Hippocampal formation (tissue), 2 donors: ENCODE results near the gene C1orf174.
A peak's percentile ranks its signal among the peaks of the same experiment; 100 is the strongest.
"Not testable (repeated sequence)": the region's sequence is repeated elsewhere in the genome, so short reads cannot be mapped to it uniquely, and the experiment has no call there.

ENCODE experiments used
- DNase-seq, 2 donors: peaks; one replicate each; lab custom pipeline; 2025; lab: John Stamatoyannopoulos, UW

C1orf174 gene

GRCh38 chr1:3925762-3926161 lies 25.7 kb upstream of the C1orf174 start:
- no peak for DNase-seq

DNA sequence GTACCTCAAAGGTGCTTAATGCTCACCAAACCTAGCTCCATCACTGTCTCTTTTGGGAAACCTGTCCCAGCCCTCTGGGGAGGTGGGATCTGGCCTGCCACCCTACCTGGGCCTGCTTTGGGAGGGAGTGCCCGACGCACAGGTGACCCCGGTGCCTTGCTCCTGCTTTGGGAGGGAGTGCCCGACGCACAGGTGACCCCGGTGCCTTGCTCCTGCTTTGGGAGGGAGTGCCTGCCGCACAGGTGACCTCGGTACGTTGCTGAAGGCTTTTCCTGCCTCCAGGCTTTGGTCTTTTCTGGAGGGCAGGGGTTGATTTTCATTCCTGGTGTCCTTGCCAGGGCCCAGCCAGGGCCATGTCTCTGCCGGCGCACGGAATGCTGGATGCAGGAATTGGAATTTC lies 25.2 kb upstream of the C1orf174 start:
- DNase-seq: no peak

DNA sequence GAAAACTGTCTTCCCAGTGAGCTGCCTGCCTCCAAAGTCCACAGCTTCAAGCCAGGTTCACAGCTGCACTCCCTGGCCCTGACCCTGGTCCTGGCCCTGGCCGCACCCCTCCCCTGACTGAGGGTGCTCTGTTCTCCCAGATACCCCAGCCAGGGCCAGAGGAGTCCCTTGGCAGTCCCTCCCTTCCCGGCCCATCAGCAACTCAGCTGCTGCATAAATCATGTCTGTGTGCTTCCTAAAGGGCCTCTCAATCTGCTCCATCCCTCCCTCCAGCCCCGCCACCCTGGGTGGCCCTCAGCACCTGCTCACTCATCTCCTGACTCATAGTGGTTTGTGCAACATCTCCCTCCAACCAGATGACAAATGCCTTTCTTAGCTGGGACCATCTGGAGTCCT lies 24.8 kb upstream of the C1orf174 start:
- DNase-seq: no peak

DNA sequence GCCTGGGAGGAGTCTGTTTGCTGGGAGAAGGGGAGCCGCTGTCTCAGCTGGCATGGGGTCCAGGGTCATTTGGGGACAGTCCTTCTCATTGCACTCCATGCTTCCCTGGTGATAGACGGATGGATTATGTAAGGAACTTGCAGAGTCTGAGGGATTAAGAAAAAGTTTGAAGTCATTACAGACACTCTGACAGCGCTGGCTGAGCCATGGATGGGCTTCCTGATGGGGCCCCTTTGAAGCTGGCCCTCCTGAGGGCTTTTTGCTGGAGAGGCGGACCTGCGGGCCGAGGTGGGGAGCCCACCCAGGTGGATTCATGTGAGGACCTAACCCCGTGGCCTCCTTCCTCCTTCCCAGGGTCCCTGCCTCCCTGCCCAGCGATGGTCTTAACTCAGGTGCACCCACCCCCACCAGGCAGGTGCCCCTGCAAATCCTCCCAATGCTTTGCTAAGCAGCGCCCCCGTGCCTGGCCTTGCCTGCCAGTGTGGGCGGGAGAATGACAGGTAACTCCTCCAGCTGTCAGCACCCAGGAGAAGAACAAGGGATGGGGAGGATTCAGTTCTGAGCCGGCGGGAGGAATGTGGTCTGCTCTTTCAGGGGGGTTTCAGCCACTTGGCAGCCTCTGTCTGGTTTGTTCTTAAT lies 24.2 kb upstream of the C1orf174 start:
- no peak for DNase-seq

DNA sequence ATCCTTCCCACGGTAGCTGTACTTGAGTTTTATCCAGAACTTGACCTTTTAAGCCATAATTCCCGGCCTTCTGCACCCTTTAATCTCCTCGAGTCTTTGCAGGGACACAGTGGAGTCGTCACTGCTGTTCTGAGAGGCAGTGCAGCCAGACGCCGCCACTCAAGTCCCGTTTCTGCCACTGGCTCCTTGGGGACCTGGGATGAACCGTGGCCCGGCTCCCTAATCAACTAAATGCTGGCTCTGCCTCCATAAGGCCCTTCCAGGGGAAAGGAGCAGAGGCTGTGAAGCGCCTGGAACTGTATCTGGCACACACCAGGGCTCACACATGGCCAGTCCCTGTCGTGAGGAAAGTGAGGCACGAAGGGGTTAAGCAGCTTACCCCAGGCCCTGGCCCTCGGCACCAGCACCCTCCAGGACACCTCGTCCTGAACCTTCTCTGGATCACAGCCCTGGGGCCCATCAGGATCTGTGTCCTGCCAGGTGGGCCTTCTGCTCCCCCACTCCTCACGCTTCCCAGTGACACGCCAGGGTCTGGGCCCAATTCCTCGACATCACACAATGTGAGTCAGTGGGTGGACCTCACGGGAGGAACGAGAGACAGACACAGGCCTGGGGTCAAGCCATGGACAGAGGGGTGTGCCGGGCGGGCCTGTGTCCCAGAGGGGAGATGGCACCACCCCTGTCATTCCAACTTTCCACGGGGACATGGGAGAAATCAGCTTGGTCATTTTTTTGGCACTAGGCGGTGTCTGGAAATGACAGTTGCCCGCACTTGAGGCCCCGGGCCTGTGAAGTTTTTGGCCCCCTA lies 23.5 kb upstream of the C1orf174 start:
- no peak for DNase-seq

- no peak for DNase-seq
Measured at GRCh38 chr1:3922851-3923250, 22.8 kb upstream of the C1orf174 start.

- DNase-seq: no peak
Measured at GRCh38 chr1:3922201-3922725, 22.2 kb upstream of the C1orf174 start.

- no peak for DNase-seq
Measured at GRCh38 chr1:3921765-3922164, 21.7 kb upstream of the C1orf174 start.

DNA sequence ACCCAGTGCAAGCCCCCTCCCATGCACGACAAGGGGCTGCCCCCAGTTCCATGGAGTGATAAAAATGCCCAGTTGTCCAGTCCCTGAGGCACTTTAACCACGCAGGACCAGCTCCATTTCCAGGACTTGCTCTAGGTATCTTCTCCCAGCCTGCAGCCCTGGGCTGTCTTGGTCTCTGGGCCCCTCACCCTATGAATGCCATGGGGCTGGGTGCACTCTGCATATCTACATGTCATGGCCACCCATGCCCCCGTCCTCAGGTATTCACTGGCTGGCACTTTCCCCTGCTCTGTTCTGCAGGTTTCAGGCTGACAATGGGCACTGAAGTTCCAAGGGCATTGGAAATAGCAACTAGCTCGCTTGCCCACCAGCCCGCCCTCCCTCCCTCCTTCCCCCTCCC lies 19.6 kb upstream of the C1orf174 start:
- DNase-seq: no peak

DNA sequence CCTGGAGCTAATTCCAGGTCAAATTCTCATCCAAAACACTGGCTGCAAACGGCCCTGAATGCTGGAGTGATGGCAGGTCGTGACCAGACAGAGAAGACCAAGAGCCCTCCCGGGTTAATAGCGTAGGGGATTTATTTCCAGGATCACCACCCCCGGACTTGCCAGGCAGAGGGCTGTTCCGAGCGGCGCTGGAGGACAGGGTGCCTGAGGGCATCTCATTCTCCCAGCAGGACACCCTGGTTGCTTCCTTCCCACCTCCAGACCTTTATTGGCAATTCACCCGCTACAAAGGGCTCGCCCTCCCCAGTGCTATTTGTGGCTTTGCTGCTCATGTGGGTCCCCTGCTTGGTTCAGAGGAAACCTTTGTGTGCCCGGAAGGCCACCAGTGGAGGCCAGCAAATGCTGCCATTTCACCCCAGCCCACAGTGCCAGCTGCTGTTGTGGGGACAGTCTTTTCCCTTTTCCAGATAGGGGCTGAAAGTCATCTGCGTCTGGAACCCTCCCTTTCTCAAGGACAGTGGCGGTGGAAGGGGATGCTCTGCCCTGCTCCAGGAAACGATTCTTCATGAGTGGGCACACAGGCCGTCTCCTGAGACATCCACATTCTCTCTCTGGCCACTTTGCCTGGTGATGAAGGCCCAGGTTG lies 19.0 kb upstream of the C1orf174 start:
- no peak for DNase-seq

DNA sequence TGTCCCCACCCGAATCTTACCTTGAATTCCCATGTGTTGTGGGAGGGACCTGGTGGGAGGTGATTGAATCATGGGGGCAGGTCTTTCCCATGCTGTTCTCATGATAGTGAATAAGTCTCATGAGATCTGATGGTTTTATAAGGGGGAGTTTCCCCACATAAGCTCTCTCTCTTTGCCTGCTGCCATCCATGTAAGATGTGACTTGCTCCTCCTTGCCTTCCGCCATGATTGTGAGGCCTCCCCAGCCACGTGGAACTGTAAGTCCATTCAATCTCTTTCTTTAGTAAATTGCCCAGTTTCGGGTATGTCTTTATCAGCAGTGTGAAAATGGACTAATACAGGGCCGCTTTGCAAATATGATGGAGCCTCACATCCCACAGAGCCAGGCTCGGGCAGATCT lies 18.3 kb upstream of the C1orf174 start:
- not testable (repeated sequence) for DNase-seq

DNA sequence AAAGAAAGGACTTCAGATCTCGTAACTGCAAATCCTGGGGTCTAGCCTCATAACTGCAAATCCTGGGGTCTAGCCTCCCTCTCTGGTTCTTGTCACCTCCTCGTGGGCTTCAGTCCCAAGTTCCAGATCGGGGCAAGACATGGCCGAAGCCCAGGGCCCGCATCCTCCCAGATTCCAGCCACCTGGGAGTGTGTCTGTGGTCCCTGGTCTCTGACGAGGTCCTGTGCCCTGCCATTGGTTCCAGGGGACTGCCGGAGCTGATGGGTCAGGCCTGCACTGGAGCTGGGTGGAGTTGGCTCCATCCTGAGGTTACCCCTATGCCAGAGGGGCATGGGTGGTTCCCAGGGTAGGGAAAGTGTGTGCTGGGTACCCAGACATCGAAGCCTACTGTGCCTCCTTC lies 17.7 kb upstream of the C1orf174 start:
- no peak for DNase-seq

GRCh38 chr1:3915551-3916121 lies 15.6 kb upstream of the C1orf174 start:
- no peak for DNase-seq

DNA sequence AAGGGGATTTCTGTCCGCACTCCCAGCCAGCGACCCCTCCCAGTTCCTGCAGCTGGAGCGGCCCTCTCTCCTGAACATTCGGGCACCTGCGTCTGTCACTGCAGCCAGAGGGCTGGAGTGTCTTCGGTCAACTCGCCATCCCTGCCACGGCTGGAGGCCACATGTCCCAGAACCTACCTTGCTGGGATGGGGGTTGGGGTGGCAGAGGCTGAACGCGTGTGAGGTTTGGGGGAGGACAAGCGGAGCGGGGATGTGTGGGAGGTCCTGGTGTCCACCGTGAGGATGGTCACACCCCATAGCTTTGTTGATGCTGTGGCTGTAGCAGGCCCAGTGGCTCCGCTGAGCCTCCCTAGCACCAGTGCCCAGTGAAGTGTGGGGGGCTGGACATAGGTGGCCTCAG lies 14.8 kb upstream of the C1orf174 start:
- no peak for DNase-seq

GRCh38 chr1:3914331-3914851 lies 14.3 kb upstream of the C1orf174 start:
- DNase-seq: no peak

GRCh38 chr1:3912809-3913685 lies 13.0 kb upstream of the C1orf174 start:
- DNase-seq: no peak

- no peak for DNase-seq
Measured at GRCh38 chr1:3911981-3912808, 12.1 kb upstream of the C1orf174 start.

DNA sequence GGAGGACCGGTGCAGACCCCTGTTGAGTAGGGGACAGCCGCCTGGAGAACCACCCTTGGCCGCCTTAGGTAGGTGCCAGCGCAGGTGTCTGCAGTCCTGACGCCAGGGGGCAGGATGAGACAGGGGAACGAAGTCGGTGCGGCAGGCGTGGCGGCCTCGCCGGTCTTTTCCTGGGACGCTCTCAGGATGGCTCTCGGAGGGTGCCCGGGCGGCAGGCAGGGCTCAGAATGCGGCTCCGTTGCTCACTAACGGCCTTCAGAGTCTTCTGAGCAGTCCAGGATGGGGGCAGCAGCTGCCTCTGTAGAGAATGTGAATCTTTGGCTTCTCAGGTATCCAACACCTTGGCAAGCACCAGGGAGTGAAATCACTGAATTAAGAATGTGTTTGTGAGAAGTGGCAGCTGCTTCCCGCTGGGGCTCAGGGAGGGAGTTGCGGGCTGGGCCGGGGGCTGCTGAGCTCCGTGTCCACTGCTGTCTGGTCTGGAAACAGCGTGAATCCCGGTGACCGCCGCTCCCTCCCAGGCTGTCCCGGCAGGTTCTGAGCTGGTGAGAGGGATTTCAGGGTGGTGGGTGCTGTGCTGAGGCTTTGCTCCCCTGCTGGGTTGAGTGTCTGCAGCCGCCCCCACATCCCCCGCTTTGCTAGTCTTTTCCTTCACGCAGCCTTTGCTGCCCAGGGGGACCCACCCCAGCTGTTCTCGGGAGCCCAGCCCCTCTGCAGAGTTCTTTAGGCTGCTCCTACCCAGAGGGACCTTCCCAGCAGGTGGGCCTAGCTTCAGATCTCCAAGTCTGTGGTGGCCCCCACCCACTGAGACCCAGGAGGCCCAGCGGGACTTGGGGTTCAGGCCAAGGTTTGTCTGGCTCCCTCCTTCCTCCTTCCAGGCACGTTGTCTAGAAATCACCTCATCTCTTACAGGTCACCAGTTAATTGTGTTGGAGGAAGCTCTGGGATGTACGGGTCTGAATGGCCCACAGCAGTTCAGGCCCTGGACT lies 11.1 kb upstream of the C1orf174 start:
- peak in 1 of 2 donors; percentile 25 for DNase-seq
